PC-3 (cell line): ENCODE data around the gene ME1. TPM values are rescaled to one million over a fixed set of nuclear protein-coding genes. Genes with fewer than 3 reads are reported as not detected.

ENCODE experiments used
- ATAC-seq: fragments of 200-7000 bp; cut with Tn5 transposase; 2 replicates; pipeline ENCODE4 v1.9.1; 2020; ENCODE audit warnings: mild to moderate bottlenecking, moderate library complexity
- Bru-seq: library from RNA; stranded (reverse); fragments of 400-500 nt; gene quantifications from one replicate; lab custom pipeline; 2021; lab: Mats Ljungman, UMichigan
- BruChase-seq, 2 experiments: library from RNA; stranded (reverse); fragments of 400-500 nt; gene quantifications; one replicate each; lab custom pipeline; 2021; lab: Mats Ljungman, UMichigan
- BruUV-seq: library from RNA; stranded (reverse); fragments of 400-500 nt; replicated peaks from 2 replicates; lab custom pipeline; 2021; lab: Mats Ljungman, UMichigan
- CTCF ChIA-PET: fragments of 300-600 bp; sonication (Branson Sonifier 250); formaldehyde crosslinking; loops from one replicate; lab custom pipeline; 2022; ENCODE audit warnings: antibody characterized with exemption; lab: Charles Lee
- POLR2A ChIA-PET: fragments of 300-600 bp; sonication (Branson Sonifier 250); formaldehyde crosslinking; loops from one replicate; lab custom pipeline; 2022; ENCODE audit warnings: antibody characterized with exemption; ENCODE audit not compliant: unreplicated experiment; lab: Charles Lee
- DNase-seq: peaks from one replicate; pipeline ENCODE4 v3.0.0-alpha.2; 2015
- H2AFZ ChIP-seq: fragments of 300-600 bp; sonication (generic); 2 replicates; pipeline ENCODE4 v1.6.0; 2016; ENCODE audit warnings: antibody characterized with exemption, low read length
- H3F3A ChIP-seq: fragments of 300-600 bp; sonication (generic); one replicate; pipeline ENCODE4 v1.6.0; 2017; ENCODE audit warnings: antibody characterized with exemption, low read length, control low read depth, mild to moderate bottlenecking; ENCODE audit not compliant: unreplicated experiment
- H3K27ac ChIP-seq: fragments of 300-600 bp; sonication (generic); 2 replicates; pipeline ENCODE4 v1.5.1; 2016; ENCODE audit warnings: mild to moderate bottlenecking, low read length
- H3K27me3 ChIP-seq: fragments of 300-600 bp; sonication (generic); 2 replicates; pipeline ENCODE4 v1.6.1; 2016; ENCODE audit warnings: low read length, mixed read lengths
- H3K36me3 ChIP-seq: fragments of 300-600 bp; sonication (generic); 2 replicates; pipeline ENCODE4 v1.6.1; 2016; ENCODE audit warnings: low read depth, mixed run types, low read length, mixed read lengths
- H3K4me1 ChIP-seq: fragments of 300-600 bp; sonication (generic); 2 replicates; pipeline ENCODE4 v1.5.1; 2016; ENCODE audit warnings: low read length; ENCODE audit not compliant: insufficient read depth
- H3K4me2 ChIP-seq: fragments of 300-600 bp; sonication (generic); 2 replicates; pipeline ENCODE4 v1.6.0; 2016; ENCODE audit warnings: low read length
- H3K4me3 ChIP-seq: fragments of 300-600 bp; sonication (generic); 2 replicates; pipeline ENCODE4 v1.5.1; 2016; ENCODE audit warnings: mild to moderate bottlenecking, low read length, mixed read lengths
- H3K79me2 ChIP-seq: fragments of 300-600 bp; sonication (generic); 2 replicates; pipeline ENCODE4 v1.6.1; 2017; ENCODE audit warnings: low read length, mixed read lengths
- H3K9ac ChIP-seq: fragments of 300-600 bp; sonication (generic); 2 replicates; pipeline ENCODE4 v1.6.0; 2016; ENCODE audit warnings: mild to moderate bottlenecking, low read length
- H3K9me2 ChIP-seq: fragments of 300-600 bp; sonication (generic); replicated peaks from 2 replicates; pipeline ENCODE4 v1.6.1; 2016; ENCODE audit warnings: mixed run types, low read length, mixed read lengths
- H3K9me3 ChIP-seq: fragments of 300-600 bp; sonication (generic); 2 replicates; pipeline ENCODE4 v1.6.1; 2016; ENCODE audit warnings: low read length, mixed read lengths
- H4K20me1 ChIP-seq: fragments of 300-600 bp; sonication (generic); 2 replicates; pipeline ENCODE4 v1.6.1; 2016; ENCODE audit warnings: low read length, mixed read lengths
- EZH2 ChIP-seq: fragments of 300-600 bp; sonication (generic); IDR thresholded peaks from one replicate; pipeline ENCODE4 v1.6.1; 2017; ENCODE audit warnings: antibody characterized with exemption, mild to moderate bottlenecking, low read length; ENCODE audit not compliant: unreplicated experiment
- EZH2phosphoT487 ChIP-seq: fragments of 300-600 bp; sonication (generic); IDR thresholded peaks from 2 replicates; pipeline ENCODE4 v1.6.1; 2018; ENCODE audit warnings: mild to moderate bottlenecking, antibody characterized with exemption, low read length, borderline replicate concordance
- intact Hi-C: fragments of 100-400 bp; cut with micrococcal nuclease; formaldehyde crosslinking; loops from 2 replicates; pipeline ENCODE4 v1.9.0; 2023
- long read RNA-seq: library from polyadenylated mRNA; unstranded; transcript quantifications from one replicate; pipeline ENCODE4 v2.0.0, GENCODE V29; 2021; ENCODE audit not compliant: unreplicated experiment
- total RNA-seq: library from RNA; depleted of rRNA; stranded (reverse); fragments of >200 nt; gene quantifications from 2 replicates; pipeline ENCODE4 v1.2.3, GENCODE V29; 2014; rRNA removed
- TF ChIP-seq, protein P1 (sequence below): fragments of 300-600 bp; sonication (generic); conservative IDR thresholded peaks from 2 replicates; pipeline ENCODE4 v1.5.1; 2017; ENCODE audit warnings: antibody characterized with exemption, low read depth, mild to moderate bottlenecking, low read length

Gene ME1
- 22.3 and 28.0 TPM in 2 replicates for total RNA-seq
- Bru-seq, nascent RNA = percentile 87 among the genes with signal in this experiment
- percentile 71 among the genes with signal in this experiment for BruChase-seq, experiment 1, labeled RNA remaining after a 6-hour chase
- percentile 78 among the genes with signal in this experiment for BruChase-seq, experiment 2, labeled RNA remaining after a 2-hour chase
- long read RNA-seq, transcript ME1-201 (14 exons, 3,371 nt) = major isoform, 70 of 102 reads
- long read RNA-seq, partial matches to known transcripts = 5 of 102 reads
- long read RNA-seq, other reads (novel, unspliced or antisense) = 27 of 102 reads

- Histone ChIP-seq H3K4me1 (peaks cover 58% of the 10 kb centered on the region), H3K9me3 (no peaks in the 10 kb centered on the region), H3K4me3 (peak within 1 kb of the TSS; percentile 92), H3K27me3 (no peaks in the 10 kb centered on the region), H3F3A (no peaks in the 10 kb centered on the region), H3K79me2 (peaks cover 50% of the 10 kb centered on the region), H3K4me2 (peak within 1 kb of the TSS; percentile 85), H3K9ac (peak within 1 kb of the TSS; percentile 78), H4K20me1 (peaks cover 17% of the 10 kb centered on the region), H3K27ac (peak within 1 kb of the TSS; percentile 89), H2AFZ (peak within 1 kb of the TSS; percentile 56), H3K9me2 (no peaks in the 10 kb centered on the region), H3K36me3 (peaks cover 9% of the 10 kb centered on the region)
- DNase-seq (peak; percentile 88), ATAC-seq (peak; percentile 71)
- TF ChIP-seq, protein P1, sequence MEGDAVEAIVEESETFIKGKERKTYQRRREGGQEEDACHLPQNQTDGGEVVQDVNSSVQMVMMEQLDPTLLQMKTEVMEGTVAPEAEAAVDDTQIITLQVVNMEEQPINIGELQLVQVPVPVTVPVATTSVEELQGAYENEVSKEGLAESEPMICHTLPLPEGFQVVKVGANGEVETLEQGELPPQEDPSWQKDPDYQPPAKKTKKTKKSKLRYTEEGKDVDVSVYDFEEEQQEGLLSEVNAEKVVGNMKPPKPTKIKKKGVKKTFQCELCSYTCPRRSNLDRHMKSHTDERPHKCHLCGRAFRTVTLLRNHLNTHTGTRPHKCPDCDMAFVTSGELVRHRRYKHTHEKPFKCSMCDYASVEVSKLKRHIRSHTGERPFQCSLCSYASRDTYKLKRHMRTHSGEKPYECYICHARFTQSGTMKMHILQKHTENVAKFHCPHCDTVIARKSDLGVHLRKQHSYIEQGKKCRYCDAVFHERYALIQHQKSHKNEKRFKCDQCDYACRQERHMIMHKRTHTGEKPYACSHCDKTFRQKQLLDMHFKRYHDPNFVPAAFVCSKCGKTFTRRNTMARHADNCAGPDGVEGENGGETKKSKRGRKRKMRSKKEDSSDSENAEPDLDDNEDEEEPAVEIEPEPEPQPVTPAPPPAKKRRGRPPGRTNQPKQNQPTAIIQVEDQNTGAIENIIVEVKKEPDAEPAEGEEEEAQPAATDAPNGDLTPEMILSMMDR = no peak
- peak; percentile 93 for TF ChIP-seq EZH2phosphoT487
- no peak for TF ChIP-seq EZH2
- ChIA-PET CTCF (no interaction called here), POLR2A (no interaction called here)
- intact Hi-C loops = loop anchor here (5.0 kb wide), 1 partner anchor 81 kb away; the partner anchor contains the start of gene PRSS35
- TSS peak; percentile 23 for BruUV-seq
These were observed at the start of gene ME1 for GRCh38 chr6:83430611-83431544. TSS of gene ME1 (minus strand) at chr6:83431051. CDS start at chr6:83430954, 97 bp downstream.

DNA sequence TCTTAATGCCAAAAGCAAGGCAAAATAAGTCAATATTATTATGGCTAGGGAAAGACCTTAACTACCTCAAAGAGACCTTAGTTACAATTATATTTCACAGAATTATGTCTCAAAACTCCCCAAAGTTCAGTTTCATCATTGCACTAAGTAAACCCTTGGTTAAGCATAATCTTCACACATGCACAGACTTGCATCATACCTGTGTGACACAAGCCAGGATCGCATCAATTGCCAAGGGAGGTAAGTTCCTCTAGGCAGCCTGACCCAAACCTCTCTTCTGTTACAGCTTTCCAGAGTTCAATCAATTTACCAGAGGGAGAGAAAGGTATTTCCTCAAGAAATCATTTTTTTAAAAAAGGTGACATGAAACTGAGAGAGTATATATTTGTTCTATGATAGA, 49.6 kb upstream of the ME1 start:
- Histone ChIP-seq H3K9ac (no peak overlapping the region), H2AFZ (no peak overlapping the region), H4K20me1 (no peaks in the 10 kb centered on the region), H3K36me3 (no peaks in the 10 kb centered on the region), H3F3A (no peaks in the 10 kb centered on the region), H3K9me2 (no peaks in the 10 kb centered on the region), H3K4me2 (no peak overlapping the region), H3K79me2 (no peaks in the 10 kb centered on the region), H3K9me3 (no peaks in the 10 kb centered on the region), H3K4me3 (no peak overlapping the region), H3K4me1 (no peaks in the 10 kb centered on the region), H3K27me3 (no peaks in the 10 kb centered on the region), H3K27ac (no peak overlapping the region)
- TF ChIP-seq EZH2 (no peak), EZH2phosphoT487 (no peak)
- ChIA-PET POLR2A (no interaction called here), CTCF (no interaction called here)
- DNase-seq (no peak), ATAC-seq (no peak)
- BruUV-seq = no TSS peak
- intact Hi-C loops = no loop called here

DNA sequence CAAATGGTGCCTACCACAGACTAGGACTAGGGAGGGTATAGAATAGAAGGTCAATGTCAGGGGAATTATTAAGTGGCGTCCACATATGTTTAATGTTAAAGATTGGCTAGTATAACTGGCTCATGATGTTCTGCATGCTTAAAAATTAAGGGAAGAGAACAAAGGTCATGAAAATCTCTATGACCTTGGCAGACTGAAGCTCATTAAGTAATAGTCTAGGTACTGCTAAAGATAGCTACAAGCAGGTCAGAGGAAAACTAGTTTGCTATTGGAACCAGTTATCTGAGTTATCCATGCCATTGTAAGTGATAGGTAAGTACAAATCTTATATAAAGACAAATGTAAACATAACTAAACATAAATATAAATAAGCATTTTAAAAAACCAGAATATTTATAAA, 48.5 kb upstream of the ME1 start:
- TF ChIP-seq EZH2 (no peak), EZH2phosphoT487 (no peak)
- TF ChIP-seq, protein P1 = no peak
- no peaks in the 10 kb centered on the region for H4K20me1 ChIP-seq
- DNase-seq (no peak), ATAC-seq (no peak)
- no peaks in the 10 kb centered on the region for H3K27me3 ChIP-seq
- H3K79me2 ChIP-seq = no peaks in the 10 kb centered on the region
- no peaks in the 10 kb centered on the region for H3K36me3 ChIP-seq
- no peak overlapping the region for H2AFZ ChIP-seq
- ChIA-PET POLR2A (no interaction called here), CTCF (no interaction called here)
- intact Hi-C loops = no loop called here
- H3K4me2 ChIP-seq = no peak overlapping the region
- H3K4me1 ChIP-seq = no peaks in the 10 kb centered on the region
- no peak overlapping the region for H3K9ac ChIP-seq
- no peak overlapping the region for H3K4me3 ChIP-seq
- H3F3A ChIP-seq = no peaks in the 10 kb centered on the region
- H3K9me2 ChIP-seq = no peaks in the 10 kb centered on the region
- no peak overlapping the region for H3K27ac ChIP-seq
- H3K9me3 ChIP-seq = no peaks in the 10 kb centered on the region
- no TSS peak for BruUV-seq
